ENCODE results near the gene ASB15.

- TF ChIP-seq POLR2A (IDR thresholded peaks at IDR 0.05) (no peak), CTCF (IDR thresholded peaks at IDR 0.05) (no peak)
These were observed 55.7 kb downstream of the ASB15 start for GRCh38 chr7:123657304-123657685.
